HEK293T (cell line): ENCODE data around the gene MGAT5.

Experiments
- CTCF ChIA-PET: fragments of 350-600 bp; formaldehyde crosslinking; extraction: SDS; loops from one replicate; lab custom pipeline; 2021; ENCODE audit warnings: antibody characterized with exemption, inconsistent platforms; lab: Yijun Ruan, JAX
- POLR2A ChIA-PET: fragments of 350-600 bp; formaldehyde crosslinking; extraction: SDS; loops from one replicate; lab custom pipeline; 2020; ENCODE audit warnings: antibody characterized with exemption, inconsistent platforms; lab: Yijun Ruan, JAX
- DNase-seq: peaks from one replicate; pipeline ENCODE4 v3.0.0; 2012; ENCODE audit warnings: mixed read lengths; ENCODE audit errors: extremely low spot score
- ARNT ChIP-seq: fragments of 450-650 bp; IDR thresholded peaks from 2 replicates; pipeline ENCODE4 v1.6.1; 2017; ENCODE audit warnings: mild to moderate bottlenecking
- BHLHE40 ChIP-seq: fragments of 450-650 bp; IDR thresholded peaks from 2 replicates; pipeline ENCODE4 v1.6.1; 2016; ENCODE audit warnings: mild to moderate bottlenecking, moderate library complexity, borderline replicate concordance
- CTBP1 ChIP-seq: fragments of 450-650 bp; IDR thresholded peaks from 2 replicates; pipeline ENCODE4 v1.6.1; 2016; ENCODE audit warnings: borderline replicate concordance
- ELF4 ChIP-seq: fragments of 450-650 bp; IDR thresholded peaks from 2 replicates; pipeline ENCODE4 v1.6.1; 2017; ENCODE audit warnings: antibody characterized with exemption
- FOXA1 ChIP-seq: fragments of 450-650 bp; IDR thresholded peaks from 2 replicates; pipeline ENCODE4 v1.6.1; 2016; ENCODE audit warnings: mild to moderate bottlenecking
- FOXK2 ChIP-seq: fragments of 450-650 bp; IDR thresholded peaks from 2 replicates; pipeline ENCODE4 v1.6.1; 2016; ENCODE audit warnings: mild to moderate bottlenecking
- FOXM1 ChIP-seq: fragments of 450-650 bp; IDR thresholded peaks from 2 replicates; pipeline ENCODE4 v1.6.1; 2017; ENCODE audit warnings: mild to moderate bottlenecking, borderline replicate concordance
- HDGF ChIP-seq: fragments of 450-650 bp; IDR thresholded peaks from 2 replicates; pipeline ENCODE4 v1.6.1; 2017; ENCODE audit warnings: antibody characterized with exemption, borderline replicate concordance
- L3MBTL2 ChIP-seq: fragments of 450-650 bp; conservative IDR thresholded peaks from 2 replicates; pipeline ENCODE4 v1.6.1; 2016; ENCODE audit warnings: mild to moderate bottlenecking
- LEF1 ChIP-seq: fragments of 450-650 bp; IDR thresholded peaks from 2 replicates; pipeline ENCODE4 v1.6.1; 2017; ENCODE audit warnings: mild to moderate bottlenecking, borderline replicate concordance
- NFRKB ChIP-seq: fragments of 450-650 bp; IDR thresholded peaks from 2 replicates; pipeline ENCODE4 v1.6.1; 2016; ENCODE audit warnings: mild to moderate bottlenecking, moderate library complexity
- PKNOX1 ChIP-seq: fragments of 450-650 bp; IDR thresholded peaks from 2 replicates; pipeline ENCODE4 v1.6.1; 2016
- SP1 ChIP-seq: fragments of 450-650 bp; IDR thresholded peaks from 2 replicates; pipeline ENCODE4 v1.6.1; 2017
- SUZ12 ChIP-seq: fragments of 450-650 bp; IDR thresholded peaks from 2 replicates; pipeline ENCODE4 v1.6.1; 2016; ENCODE audit warnings: mild to moderate bottlenecking
- TARDBP ChIP-seq: fragments of 450-650 bp; IDR thresholded peaks from 2 replicates; pipeline ENCODE4 v1.6.1; 2016
- ZNF384 ChIP-seq: fragments of 450-650 bp; IDR thresholded peaks from 2 replicates; pipeline ENCODE4 v1.6.1; 2016

The MGAT5 gene

GRCh38 chr2:134435505-134435904 lies 181.6 kb downstream of the MGAT5 start:
- ChIA-PET POLR2A (no interaction called here), CTCF (interaction anchor here (1.2 kb wide), 1 partner anchor 15 kb away, joined by 5 read pairs; no protein-coding TSS in a partner anchor)
- no peak for DNase-seq
- no peak for TF ChIP-seq TARDBP
- no peak for TF ChIP-seq FOXA1
- TF ChIP-seq SP1: no peak
- TF ChIP-seq ARNT: no peak
- no peak for TF ChIP-seq CTBP1
- TF ChIP-seq ZNF384: no peak
- no peak for TF ChIP-seq BHLHE40
- no peak for TF ChIP-seq HDGF
- no peak for TF ChIP-seq PKNOX1
- no peak for TF ChIP-seq NFRKB
- no peak for TF ChIP-seq FOXM1
- no peak for TF ChIP-seq ELF4
- no peak for TF ChIP-seq LEF1
- no peak for TF ChIP-seq L3MBTL2
- no peak for TF ChIP-seq SUZ12
- no peak for TF ChIP-seq FOXK2

DNA sequence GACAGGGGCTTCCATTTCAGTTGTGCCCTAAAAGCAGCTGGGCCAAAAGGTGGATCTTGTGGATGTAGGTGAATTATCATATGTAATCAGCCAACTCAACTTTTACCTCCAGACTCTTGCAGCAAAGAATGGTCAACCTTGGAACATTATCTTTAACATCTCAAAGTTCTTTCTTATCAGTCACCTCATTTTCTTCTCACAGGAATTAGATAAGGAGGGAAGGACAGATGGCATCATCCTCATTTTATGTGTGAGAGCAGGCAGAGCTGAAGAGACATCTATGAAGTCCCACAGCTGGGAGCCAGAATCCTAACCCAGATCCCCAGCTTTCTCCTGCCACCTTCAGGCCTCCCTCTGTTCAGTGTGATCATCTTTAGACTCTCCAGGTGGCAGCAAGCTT lies 182.1 kb downstream of the MGAT5 start:
- DNase-seq: no peak
- ChIA-PET CTCF (interaction anchor here (1.2 kb wide), 1 partner anchor 15 kb away, joined by 5 read pairs; no protein-coding TSS in a partner anchor), POLR2A (no interaction called here)
- TF ChIP-seq PKNOX1: no peak
- no peak for TF ChIP-seq HDGF

GRCh38 chr2:134436706-134437105 lies 182.8 kb downstream of the MGAT5 start:
- TF ChIP-seq PKNOX1 (no peak), LEF1 (no peak), BHLHE40 (no peak), SUZ12 (no peak), FOXK2 (no peak), ARNT (no peak), CTBP1 (no peak), SP1 (no peak), HDGF (no peak), L3MBTL2 (no peak), ELF4 (no peak), NFRKB (no peak), TARDBP (no peak), FOXM1 (no peak), FOXA1 (no peak)
- DNase-seq: no peak
- ChIA-PET CTCF (interaction anchor here (2.9 kb wide), 1 partner anchor 14 kb away, joined by 15 read pairs; no protein-coding TSS in a partner anchor), POLR2A (no interaction called here)

DNA sequence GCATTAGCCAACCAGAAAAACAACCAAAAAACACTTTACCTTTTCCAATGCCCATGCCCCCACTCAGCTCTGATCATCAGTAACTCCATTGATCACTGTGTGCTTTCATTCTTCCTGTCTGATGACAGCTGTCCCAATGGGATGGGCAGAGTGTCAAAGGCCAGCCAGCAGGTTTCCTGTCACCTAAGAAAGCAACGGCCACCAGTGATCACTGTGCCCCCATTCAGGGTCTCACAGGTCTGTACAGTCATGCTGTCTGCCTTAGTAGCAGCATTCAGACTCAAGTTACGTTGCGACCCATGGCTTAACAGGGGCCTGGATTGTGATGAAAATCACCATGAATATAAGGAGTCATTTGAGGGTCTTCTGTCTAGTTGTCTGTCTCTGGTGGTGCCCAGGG lies 184.5 kb downstream of the MGAT5 start:
- ChIA-PET CTCF (interaction anchor here (2.9 kb wide), 1 partner anchor 12 kb away, joined by 15 read pairs; no protein-coding TSS in a partner anchor), POLR2A (no interaction called here)
- DNase-seq: no peak
- TF ChIP-seq CTBP1 (no peak), TARDBP (no peak), ARNT (no peak), ZNF384 (no peak), HDGF (no peak)

GRCh38 chr2:134440336-134440909 lies 186.6 kb downstream of the MGAT5 start:
- TF ChIP-seq CTBP1 (no peak), FOXM1 (no peak), FOXA1 (no peak), PKNOX1 (no peak), LEF1 (no peak), SP1 (no peak), ARNT (no peak), ELF4 (no peak), HDGF (no peak), FOXK2 (no peak), NFRKB (no peak), BHLHE40 (no peak), TARDBP (no peak), SUZ12 (no peak), ZNF384 (no peak)
- CTCF ChIA-PET: interaction anchor here (1.4 kb wide), 1 partner anchor 11 kb away, joined by 6 read pairs; no protein-coding TSS in a partner anchor
- no peak for DNase-seq
- POLR2A ChIA-PET: no interaction called here
